Fibroblast of lung (primary cell): ENCODE results near the gene FUT8.

ENCODE experiments used
- CTCF ChIP-seq, 2 donors: IDR thresholded peaks in 1 of 2; conservative IDR thresholded peaks in 1 of 2; 1 replicate in 1 of 2; 2 replicates in 1 of 2; pipeline ENCODE4 v1.5.1; 2011 to 2012; ENCODE audit warnings: low read length in 2 of 2, control low read depth in 1 of 2, inconsistent platforms in 1 of 2, low read depth in 1 of 2, mild to moderate bottlenecking in 1 of 2
- EZH2 ChIP-seq: IDR thresholded peaks from 2 replicates; pipeline ENCODE4 v1.5.1; 2012; ENCODE audit warnings: low read length, control low read depth, mild to moderate bottlenecking; ENCODE audit errors: missing control alignments

- TF ChIP-seq CTCF (conservative IDR thresholded peaks at IDR 0.05 in 1 of 2, IDR thresholded peaks at IDR 0.05 in 1 of 2; ENCODE audit: low read depth in 1 of 2, low read length in 2 of 2) (no peak), EZH2 (no peak)
Observed at GRCh38 chr14:65788876-65789275, 376.3 kb downstream of the FUT8 start.
